Colon (tissue), 2 donors: ENCODE results near the gene EEF1G.
"Not testable (repeated sequence)": the region's sequence is repeated elsewhere in the genome, so short reads cannot be mapped to it uniquely, and the experiment has no call there.

Experiments used
- FAIRE-seq: peaks from 2 replicates; lab custom pipeline; 2012; peaks lifted over from hg19 to GRCh38; lab: Jason Lieb, UNC
- donor health status: control.
- donor health status: control.

The EEF1G gene

GRCh38 chr11:62553839-62554361 is 19.8 kb downstream of the EEF1G start:
- no peak for FAIRE-seq

- no peak for FAIRE-seq
Observed at GRCh38 chr11:62553080-62553838, 20.4 kb downstream of the EEF1G start.

GRCh38 chr11:62552485-62553079 is 21.1 kb downstream of the EEF1G start:
- no peak for FAIRE-seq

GRCh38 chr11:62550478-62550877 is 23.2 kb downstream of the EEF1G start:
- not testable (repeated sequence) for FAIRE-seq

- FAIRE-seq, result no peak
Observed at GRCh38 chr11:62548545-62549335, 25.0 kb downstream of the EEF1G start.

GRCh38 chr11:62547691-62548281 is 25.9 kb downstream of the EEF1G start:
- FAIRE-seq, result no peak

- FAIRE-seq, result no peak
Observed at GRCh38 chr11:62546929-62547625, 26.6 kb downstream of the EEF1G start.

GRCh38 chr11:62546244-62546928 is 27.3 kb downstream of the EEF1G start, which contains the start of gene AHNAK:
TSS of gene AHNAK (minus strand) at chr11:62546806. CDS start at chr11:62536098, 10,708 bp downstream.
- FAIRE-seq, result no peak

GRCh38 chr11:62545437-62546243 is 28.1 kb downstream of the EEF1G start:
- FAIRE-seq, result no peak

- FAIRE-seq, result no peak
Observed at GRCh38 chr11:62544581-62545436, 28.9 kb downstream of the EEF1G start.

GRCh38 chr11:62543680-62544444 is 29.8 kb downstream of the EEF1G start:
- no peak for FAIRE-seq

- no peak for FAIRE-seq
Observed at GRCh38 chr11:62542750-62543567, 30.7 kb downstream of the EEF1G start.

GRCh38 chr11:62542111-62542745 is 31.5 kb downstream of the EEF1G start:
- FAIRE-seq, result no peak

GRCh38 chr11:62540804-62541701 is 32.6 kb downstream of the EEF1G start:
- no peak for FAIRE-seq

- FAIRE-seq, result no peak
Observed at GRCh38 chr11:62539238-62539925, 34.3 kb downstream of the EEF1G start.
